ENCODE measurements around the gene AOPEP.

DNA sequence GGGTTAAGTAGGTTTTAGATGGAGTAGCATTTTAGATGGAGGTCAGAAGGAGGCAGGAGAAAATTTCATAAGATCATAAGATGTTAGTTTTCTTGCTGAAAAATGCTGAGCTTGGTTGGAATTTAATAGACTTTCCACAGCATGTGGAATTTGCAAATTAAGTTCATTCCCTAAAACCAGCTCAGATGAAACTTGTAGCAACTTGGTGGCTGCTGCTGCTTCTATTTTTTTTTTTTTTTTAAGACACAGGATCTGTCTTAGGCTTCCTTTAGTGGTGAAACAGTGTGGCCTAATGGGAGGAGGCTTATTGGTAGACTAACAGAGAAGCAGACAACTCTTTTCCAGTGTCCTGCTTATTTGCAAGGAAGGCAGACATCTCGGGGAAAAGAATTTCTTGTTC lies 154.5 kb downstream of the AOPEP start:
- no peak for TF ChIP-seq POLR2A (IDR thresholded peaks at IDR 0.05)
- TF ChIP-seq, protein P1, sequence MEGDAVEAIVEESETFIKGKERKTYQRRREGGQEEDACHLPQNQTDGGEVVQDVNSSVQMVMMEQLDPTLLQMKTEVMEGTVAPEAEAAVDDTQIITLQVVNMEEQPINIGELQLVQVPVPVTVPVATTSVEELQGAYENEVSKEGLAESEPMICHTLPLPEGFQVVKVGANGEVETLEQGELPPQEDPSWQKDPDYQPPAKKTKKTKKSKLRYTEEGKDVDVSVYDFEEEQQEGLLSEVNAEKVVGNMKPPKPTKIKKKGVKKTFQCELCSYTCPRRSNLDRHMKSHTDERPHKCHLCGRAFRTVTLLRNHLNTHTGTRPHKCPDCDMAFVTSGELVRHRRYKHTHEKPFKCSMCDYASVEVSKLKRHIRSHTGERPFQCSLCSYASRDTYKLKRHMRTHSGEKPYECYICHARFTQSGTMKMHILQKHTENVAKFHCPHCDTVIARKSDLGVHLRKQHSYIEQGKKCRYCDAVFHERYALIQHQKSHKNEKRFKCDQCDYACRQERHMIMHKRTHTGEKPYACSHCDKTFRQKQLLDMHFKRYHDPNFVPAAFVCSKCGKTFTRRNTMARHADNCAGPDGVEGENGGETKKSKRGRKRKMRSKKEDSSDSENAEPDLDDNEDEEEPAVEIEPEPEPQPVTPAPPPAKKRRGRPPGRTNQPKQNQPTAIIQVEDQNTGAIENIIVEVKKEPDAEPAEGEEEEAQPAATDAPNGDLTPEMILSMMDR (IDR thresholded peaks at IDR 0.05), result no peak

Measured in thyroid gland (tissue), 4 donors.